Measurements from ENCODE around the gene PLA2G4A.

PLA2G4A gene

DNA sequence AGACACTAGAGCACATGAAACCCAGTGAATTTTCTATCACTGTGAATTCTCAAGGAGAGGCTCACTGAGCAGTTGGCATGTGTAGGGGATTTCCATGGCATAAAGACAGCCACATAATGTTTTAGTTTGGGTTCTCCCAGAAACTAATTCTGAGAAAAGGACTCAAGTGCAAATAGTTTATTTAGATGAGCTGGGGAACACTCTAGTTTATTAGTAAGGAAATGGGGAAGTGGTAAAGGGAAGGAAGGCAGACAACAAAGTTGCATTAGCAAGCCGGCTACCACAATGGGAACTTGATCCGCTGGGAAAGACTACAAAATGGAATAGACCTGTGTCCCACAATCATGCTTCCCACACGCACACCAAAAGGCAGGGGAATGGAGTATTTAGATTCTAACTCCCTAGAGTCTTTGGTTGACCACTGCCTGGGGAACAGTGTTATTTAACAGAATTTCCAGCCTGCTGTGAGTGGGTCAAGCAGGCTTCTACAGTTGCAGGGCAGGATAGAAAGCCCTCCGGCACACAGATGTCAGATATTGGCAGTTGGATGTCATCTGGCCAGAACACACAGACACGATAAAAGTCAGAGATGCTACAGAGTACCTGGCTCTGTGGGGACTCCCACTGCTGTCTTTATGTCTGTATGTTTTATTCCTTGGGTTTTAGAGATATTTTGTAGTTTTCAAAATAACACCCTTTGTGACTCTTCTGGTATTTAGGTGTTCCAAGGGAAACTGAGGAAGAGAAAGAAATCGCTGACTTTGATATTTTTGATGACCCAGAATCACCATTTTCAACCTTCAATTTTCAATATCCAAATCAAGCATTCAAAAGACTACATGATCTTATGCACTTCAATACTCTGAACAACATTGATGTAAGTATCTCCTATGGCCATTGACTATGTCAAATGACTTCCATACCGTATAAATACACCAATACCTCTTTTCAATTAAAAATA lies 150.1 kb downstream of the PLA2G4A start:
- TF ChIP-seq, protein P1, sequence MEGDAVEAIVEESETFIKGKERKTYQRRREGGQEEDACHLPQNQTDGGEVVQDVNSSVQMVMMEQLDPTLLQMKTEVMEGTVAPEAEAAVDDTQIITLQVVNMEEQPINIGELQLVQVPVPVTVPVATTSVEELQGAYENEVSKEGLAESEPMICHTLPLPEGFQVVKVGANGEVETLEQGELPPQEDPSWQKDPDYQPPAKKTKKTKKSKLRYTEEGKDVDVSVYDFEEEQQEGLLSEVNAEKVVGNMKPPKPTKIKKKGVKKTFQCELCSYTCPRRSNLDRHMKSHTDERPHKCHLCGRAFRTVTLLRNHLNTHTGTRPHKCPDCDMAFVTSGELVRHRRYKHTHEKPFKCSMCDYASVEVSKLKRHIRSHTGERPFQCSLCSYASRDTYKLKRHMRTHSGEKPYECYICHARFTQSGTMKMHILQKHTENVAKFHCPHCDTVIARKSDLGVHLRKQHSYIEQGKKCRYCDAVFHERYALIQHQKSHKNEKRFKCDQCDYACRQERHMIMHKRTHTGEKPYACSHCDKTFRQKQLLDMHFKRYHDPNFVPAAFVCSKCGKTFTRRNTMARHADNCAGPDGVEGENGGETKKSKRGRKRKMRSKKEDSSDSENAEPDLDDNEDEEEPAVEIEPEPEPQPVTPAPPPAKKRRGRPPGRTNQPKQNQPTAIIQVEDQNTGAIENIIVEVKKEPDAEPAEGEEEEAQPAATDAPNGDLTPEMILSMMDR (IDR thresholded peaks at IDR 0.05; ENCODE audit: low read depth, low read length, missing control alignments), result no peak
- no peak overlapping the region for H3K4me3 ChIP-seq (ENCODE audit: low read depth, low read length)
- DNase-seq (ENCODE audit: low read depth), result no peak

DNA sequence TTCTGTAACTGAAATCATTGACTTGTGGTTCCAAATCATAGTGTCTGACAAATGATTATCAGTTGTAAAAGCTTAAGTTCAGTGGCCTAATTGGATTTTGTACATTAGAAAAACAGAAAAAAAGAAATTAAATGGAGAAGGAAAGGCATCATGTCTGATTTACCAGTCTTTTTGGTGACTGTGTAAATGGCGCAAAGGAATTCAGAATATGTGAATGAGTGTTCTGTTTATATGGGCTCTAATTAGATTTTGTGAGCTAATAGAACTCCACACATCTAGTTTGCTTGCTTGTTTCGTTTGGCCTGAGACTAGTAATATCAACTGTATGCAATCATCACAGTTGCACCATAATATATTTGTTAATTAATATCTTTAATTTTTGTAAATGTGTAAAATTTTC lies 151.7 kb downstream of the PLA2G4A start:
- no peak for DNase-seq (ENCODE audit: low read depth)
- H3K4me3 ChIP-seq (ENCODE audit: low read depth, low read length), result no peak overlapping the region
- TF ChIP-seq, protein P1 (IDR thresholded peaks at IDR 0.05; ENCODE audit: low read depth, low read length, missing control alignments), result no peak

DNA sequence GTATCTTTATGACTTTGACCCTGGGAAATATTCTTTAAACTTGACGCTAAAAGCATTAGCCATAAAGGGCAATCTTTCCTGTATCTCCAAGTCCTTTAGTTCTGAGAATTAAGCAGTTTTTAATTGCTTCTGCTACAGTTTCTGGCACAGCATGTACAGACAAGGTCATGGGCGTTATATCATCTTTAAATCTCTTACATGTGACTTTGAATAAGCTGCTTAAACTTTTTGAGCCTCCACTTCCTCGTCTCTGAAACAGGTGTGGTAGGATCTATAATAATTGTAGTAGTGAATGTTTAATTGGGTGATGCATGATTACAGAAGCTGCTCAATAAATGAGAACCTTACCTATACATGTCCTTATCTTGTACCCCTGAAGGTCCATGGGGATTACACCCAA lies 153.4 kb downstream of the PLA2G4A start:
- no peak for DNase-seq (ENCODE audit: low read depth)
- TF ChIP-seq, protein P1 (IDR thresholded peaks at IDR 0.05; ENCODE audit: low read depth, low read length, missing control alignments), result no peak
- no peak overlapping the region for H3K4me3 ChIP-seq (ENCODE audit: low read depth, low read length)

DNA sequence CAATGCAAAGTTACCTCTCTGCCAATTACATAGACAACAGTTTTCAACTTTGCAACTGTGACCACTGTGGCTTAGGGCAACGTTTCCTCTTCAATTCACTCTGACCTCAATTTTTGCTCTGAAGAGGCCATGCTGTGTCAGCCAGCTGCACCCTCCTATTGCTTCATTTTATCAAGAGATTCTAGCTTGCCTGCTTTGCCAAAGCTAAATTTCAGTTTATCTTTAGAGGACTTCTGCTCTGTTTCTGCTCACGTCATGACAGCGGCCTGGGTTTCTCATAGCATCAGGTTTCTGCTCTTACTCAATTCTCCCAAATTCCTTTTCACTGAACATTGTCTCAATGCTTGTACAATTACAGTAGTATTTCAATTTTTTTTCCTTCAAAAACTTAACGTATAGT lies 154.6 kb downstream of the PLA2G4A start:
- DNase-seq (ENCODE audit: low read depth), result no peak
- TF ChIP-seq, protein P1 (IDR thresholded peaks at IDR 0.05; ENCODE audit: low read depth, low read length, missing control alignments), result no peak
- H3K4me3 ChIP-seq (ENCODE audit: low read depth, low read length), result no peak overlapping the region

DNA sequence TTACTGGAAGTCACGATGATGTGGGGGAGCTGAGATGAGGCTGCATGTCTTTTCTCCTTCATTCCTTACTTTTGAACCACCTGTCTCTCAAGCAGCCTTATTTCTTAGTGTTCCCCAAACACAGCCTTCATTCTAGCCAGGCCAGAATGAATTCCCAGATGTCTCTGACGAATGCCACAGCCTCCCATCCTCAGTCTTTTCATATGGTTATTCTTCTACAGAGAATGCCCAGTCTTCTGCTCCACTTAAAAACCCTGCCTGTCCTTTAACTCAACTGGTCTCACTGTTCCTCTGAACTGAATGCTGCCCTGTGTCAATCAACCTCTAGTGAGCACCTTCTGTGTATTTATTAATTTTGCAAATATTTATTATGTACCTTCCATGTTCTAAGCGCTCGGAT lies 156.2 kb downstream of the PLA2G4A start:
- no peak overlapping the region for H3K4me3 ChIP-seq (ENCODE audit: low read depth, low read length)
- TF ChIP-seq, protein P1 (IDR thresholded peaks at IDR 0.05; ENCODE audit: low read depth, low read length, missing control alignments), result no peak
- DNase-seq (ENCODE audit: low read depth), result no peak

DNA sequence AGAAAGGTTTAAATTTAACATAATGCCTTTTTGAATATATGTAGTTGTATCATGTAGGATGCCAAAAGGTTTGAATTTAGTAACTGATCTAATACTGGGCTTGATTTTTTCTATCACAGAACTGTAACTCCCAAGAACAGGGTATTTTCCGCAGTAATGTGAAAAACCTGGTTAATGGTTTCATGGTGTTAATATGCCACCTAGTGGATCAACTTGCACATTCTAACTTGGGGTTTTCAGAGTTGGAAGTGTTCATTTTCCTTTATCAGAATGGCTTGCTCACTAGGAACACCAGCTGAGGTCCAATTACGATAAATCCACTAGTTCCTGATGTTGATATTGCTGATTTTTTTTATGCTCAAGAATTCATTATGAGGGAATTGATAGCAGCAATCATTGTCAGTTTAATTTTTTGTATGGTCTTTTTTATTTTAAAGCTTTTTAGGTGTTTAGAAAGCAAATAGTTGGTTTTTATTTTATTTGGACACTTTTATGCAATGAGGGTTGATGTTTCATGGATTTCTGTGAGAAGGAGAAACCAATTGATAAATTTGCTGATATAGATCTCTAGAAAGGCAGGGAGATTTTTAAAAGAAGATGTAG lies 157.2 kb downstream of the PLA2G4A start:
- DNase-seq (ENCODE audit: low read depth), result peak; percentile 18
- TF ChIP-seq, protein P1 (IDR thresholded peaks at IDR 0.05; ENCODE audit: low read depth, low read length, missing control alignments), result peak; percentile 44
- H3K4me3 ChIP-seq (ENCODE audit: low read depth, low read length), result no peak overlapping the region

All from GM12864 (cell line).